ENCODE data around the gene GLIPR1L2. TPM values are rescaled to one million over a fixed set of nuclear protein-coding genes. Genes with fewer than 3 reads are reported as not detected.

GLIPR1L2 gene
- total and polyA plus RNA-seq, 10 of the 15 experiments (the other 5 are each of a cell fraction or from before 2014, with no cell fraction given), result 0.04 to 0.39 (median 0.09) TPM; not detected in 3

DNA sequence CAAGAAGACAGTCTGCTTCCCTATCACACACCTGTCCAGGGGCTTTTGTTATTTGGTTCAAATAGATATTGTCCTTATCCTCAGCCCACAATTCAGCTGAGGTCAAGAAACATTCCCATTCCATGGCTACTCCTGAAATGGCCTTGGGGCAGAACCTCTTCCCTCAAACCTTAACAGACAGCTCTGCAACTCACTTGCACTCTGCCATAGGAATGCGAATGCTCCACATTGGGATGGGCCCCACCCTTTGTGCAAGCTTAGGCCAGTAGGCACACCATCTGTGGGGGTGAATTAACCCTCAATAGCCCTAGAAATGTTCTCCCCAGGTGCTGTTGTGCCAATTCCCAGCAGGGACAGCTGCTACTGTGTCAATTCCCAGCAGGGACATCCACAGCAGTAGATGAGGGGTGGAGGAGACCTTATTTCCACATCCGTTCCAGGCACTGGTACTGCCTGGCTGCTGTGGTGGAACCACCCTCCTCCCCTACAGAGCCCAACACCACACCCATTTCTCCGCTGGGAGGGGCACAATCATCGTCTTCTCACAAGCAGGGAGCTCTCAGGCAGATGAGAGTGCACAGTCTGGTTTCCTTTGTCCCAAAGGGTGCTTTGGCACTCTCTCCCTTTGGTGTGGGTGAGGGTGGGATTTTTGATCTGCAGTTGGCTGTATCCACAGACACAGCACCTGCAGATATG is 47.3 kb downstream of the GLIPR1L2 start:
- DNase-seq (ENCODE audit: low read depth, low spot score) (no peak), ATAC-seq (peak; percentile 82), FAIRE-seq (no peak)
- POLR2A ChIA-PET, result no interaction called here
- no peaks in the 10 kb centered on the region for H4K20me1 ChIP-seq (ENCODE audit: control insufficient read depth, insufficient read depth)
- no peak overlapping the region for H3K4me2 ChIP-seq (ENCODE audit: control insufficient read depth, insufficient read depth)
- no TSS peak for BruUV-seq (replicated peaks)
- H3K27me3 ChIP-seq (replicated peaks in 1 of 2; ENCODE audit: control insufficient read depth in 2 of 2, insufficient read depth in 2 of 2, low read length in 1 of 2), result no peaks in the 10 kb centered on the region
- H2AFZ ChIP-seq (ENCODE audit: control insufficient read depth, low read depth, low read length), result no peak overlapping the region
- H3K36me3 ChIP-seq (ENCODE audit: control insufficient read depth in 2 of 2, insufficient read depth in 2 of 2, low read length in 1 of 2), result no peaks in the 10 kb centered on the region
- H3K4me3 ChIP-seq, result no peak overlapping the region
- no peaks in the 10 kb centered on the region; the same call in 2 of the 3 replicates for H3K9me3 ChIP-seq (replicated peaks; ENCODE audit: control insufficient read depth, insufficient read depth, low read length)
- no peak overlapping the region for H3K27ac ChIP-seq (ENCODE audit: control insufficient read depth, insufficient read depth)
- H3K4me1 ChIP-seq (ENCODE audit: control insufficient read depth, insufficient read depth, low read length), result no peaks in the 10 kb centered on the region
- no peaks in the 10 kb centered on the region for H3K79me2 ChIP-seq (ENCODE audit: control insufficient read depth, insufficient read depth, low read length)
- SMC1A ChIA-PET (ENCODE audit: uncharacterized antibody, unreplicated experiment), result interaction anchor here (1.7 to 3.3 kb wide), 3 partner anchors 35 to 46 kb away, joined by 4 to 21 read pairs (median 5); no protein-coding TSS in a partner anchor
- CTCF ChIA-PET, result interaction anchor here (0.6 to 2.6 kb wide), 9 partner anchors 22 to 147 kb away, joined by 3 to 25 read pairs (median 5); no protein-coding TSS in a partner anchor
- intact Hi-C loops (cut with micrococcal nuclease; ENCODE audit: unreplicated experiment) (loop anchor here (5.0 kb wide), 1 partner anchor 69 kb away; no protein-coding TSS in a partner anchor), in situ Hi-C loops (cut with MboI) (no loop called here)
- WGBS (ENCODE audit: insufficient coverage, insufficient replicate concordance, low lambda C conversion rate, missing lambda C conversion rate), result 34% methylated on average over 4 of the region's 4 CpGs
- RAD21 ChIA-PET (ENCODE audit: unreplicated experiment), result interaction anchor here (1.0 kb wide), 1 partner anchor 50 kb away, joined by 5 read pairs; no protein-coding TSS in a partner anchor
- TF ChIP-seq ZNF217 (IDR thresholded peaks at IDR 0.05) (no peak), STAT3 (IDR thresholded peaks at IDR 0.05; ENCODE audit: low read depth, low read length) (no peak), NRF1 (conservative IDR thresholded peaks at IDR 0.05; ENCODE audit: low read depth, low read length) (no peak), POU2F2 (IDR thresholded peaks at IDR 0.05; ENCODE audit: borderline replicate concordance, low read depth, low read length) (no peak), ESRRA (IDR thresholded peaks at IDR 0.05; ENCODE audit: low read length) (no peak), HDGF (IDR thresholded peaks at IDR 0.05) (no peak), TCF7 (IDR thresholded peaks at IDR 0.05; ENCODE audit: borderline replicate concordance) (no peak), ATF7 (IDR thresholded peaks at IDR 0.05; ENCODE audit: low read depth) (no peak), BCL11A (IDR thresholded peaks at IDR 0.05; ENCODE audit: low read depth, low read length) (no peak)
- TF ChIP-seq, protein P1, sequence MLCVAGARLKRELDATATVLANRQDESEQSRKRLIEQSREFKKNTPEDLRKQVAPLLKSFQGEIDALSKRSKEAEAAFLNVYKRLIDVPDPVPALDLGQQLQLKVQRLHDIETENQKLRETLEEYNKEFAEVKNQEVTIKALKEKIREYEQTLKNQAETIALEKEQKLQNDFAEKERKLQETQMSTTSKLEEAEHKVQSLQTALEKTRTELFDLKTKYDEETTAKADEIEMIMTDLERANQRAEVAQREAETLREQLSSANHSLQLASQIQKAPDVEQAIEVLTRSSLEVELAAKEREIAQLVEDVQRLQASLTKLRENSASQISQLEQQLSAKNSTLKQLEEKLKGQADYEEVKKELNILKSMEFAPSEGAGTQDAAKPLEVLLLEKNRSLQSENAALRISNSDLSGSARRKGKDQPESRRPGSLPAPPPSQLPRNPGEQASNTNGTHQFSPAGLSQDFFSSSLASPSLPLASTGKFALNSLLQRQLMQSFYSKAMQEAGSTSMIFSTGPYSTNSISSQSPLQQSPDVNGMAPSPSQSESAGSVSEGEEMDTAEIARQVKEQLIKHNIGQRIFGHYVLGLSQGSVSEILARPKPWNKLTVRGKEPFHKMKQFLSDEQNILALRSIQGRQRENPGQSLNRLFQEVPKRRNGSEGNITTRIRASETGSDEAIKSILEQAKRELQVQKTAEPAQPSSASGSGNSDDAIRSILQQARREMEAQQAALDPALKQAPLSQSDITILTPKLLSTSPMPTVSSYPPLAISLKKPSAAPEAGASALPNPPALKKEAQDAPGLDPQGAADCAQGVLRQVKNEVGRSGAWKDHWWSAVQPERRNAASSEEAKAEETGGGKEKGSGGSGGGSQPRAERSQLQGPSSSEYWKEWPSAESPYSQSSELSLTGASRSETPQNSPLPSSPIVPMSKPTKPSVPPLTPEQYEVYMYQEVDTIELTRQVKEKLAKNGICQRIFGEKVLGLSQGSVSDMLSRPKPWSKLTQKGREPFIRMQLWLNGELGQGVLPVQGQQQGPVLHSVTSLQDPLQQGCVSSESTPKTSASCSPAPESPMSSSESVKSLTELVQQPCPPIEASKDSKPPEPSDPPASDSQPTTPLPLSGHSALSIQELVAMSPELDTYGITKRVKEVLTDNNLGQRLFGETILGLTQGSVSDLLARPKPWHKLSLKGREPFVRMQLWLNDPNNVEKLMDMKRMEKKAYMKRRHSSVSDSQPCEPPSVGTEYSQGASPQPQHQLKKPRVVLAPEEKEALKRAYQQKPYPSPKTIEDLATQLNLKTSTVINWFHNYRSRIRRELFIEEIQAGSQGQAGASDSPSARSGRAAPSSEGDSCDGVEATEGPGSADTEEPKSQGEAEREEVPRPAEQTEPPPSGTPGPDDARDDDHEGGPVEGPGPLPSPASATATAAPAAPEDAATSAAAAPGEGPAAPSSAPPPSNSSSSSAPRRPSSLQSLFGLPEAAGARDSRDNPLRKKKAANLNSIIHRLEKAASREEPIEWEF (IDR thresholded peaks at IDR 0.05; ENCODE audit: insufficient replicate concordance, low read depth, low read length), result no peak
- H3K9ac ChIP-seq (ENCODE audit: control insufficient read depth, insufficient read depth, low read length), result no peak overlapping the region

All from GM12878 (cell line).